Upper lobe of right lung (tissue), 1 donor: ENCODE data around the gene LPP. TPM values are rescaled to one million over a fixed set of nuclear protein-coding genes. Genes with fewer than 3 reads are reported as not detected.

ENCODE experiments used
- ATAC-seq: fragments of 200-7000 bp; cut with Tn5 transposase; one replicate; pipeline ENCODE4 v1.9.1; 2020; ENCODE audit warnings: mild to moderate bottlenecking, moderate library complexity
- DNase-seq: peaks from one replicate; pipeline ENCODE4 v3.0.0-alpha.2; 2020
- H3K27ac ChIP-seq: fragments of 200-600 bp; one replicate; pipeline ENCODE4 v1.8.0; 2022
- H3K27me3 ChIP-seq: fragments of 200-600 bp; one replicate; pipeline ENCODE4 v1.8.0; 2022; ENCODE audit warnings: mild to moderate bottlenecking
- H3K36me3 ChIP-seq: fragments of 200-600 bp; one replicate; pipeline ENCODE4 v1.8.0; 2022
- H3K4me1 ChIP-seq: fragments of 200-600 bp; one replicate; pipeline ENCODE4 v1.8.0; 2022
- H3K4me3 ChIP-seq: fragments of 200-600 bp; one replicate; pipeline ENCODE4 v1.8.0; 2022; ENCODE audit warnings: mild to moderate bottlenecking
- H3K9me3 ChIP-seq: fragments of 200-600 bp; one replicate; pipeline ENCODE4 v1.8.0; 2022
- intact Hi-C: fragments of 100-400 bp; cut with DNase I; formaldehyde crosslinking; loops from one replicate; pipeline ENCODE4 v1.11.0; 2022
- total RNA-seq: library from RNA; stranded (reverse); fragmentation: NEBNext Ultra II Directional; extraction: Animal tissue kit (Norgen Biotek cat#: 25700); gene quantifications from one replicate; pipeline ENCODE4 v1.2.1, GENCODE V29; 2021
- TF ChIP-seq, protein P1 (sequence below): fragments of 200-600 bp; IDR thresholded peaks from one replicate; pipeline ENCODE4 v1.8.0; 2022; ENCODE audit warnings: antibody characterized with exemption
- donor health status: DM: no; HTN: yes; CAD: no; lungs with severe emphysema.

LPP gene
- total RNA-seq, 1 donor from 2014 or later: 191 TPM

DNA sequence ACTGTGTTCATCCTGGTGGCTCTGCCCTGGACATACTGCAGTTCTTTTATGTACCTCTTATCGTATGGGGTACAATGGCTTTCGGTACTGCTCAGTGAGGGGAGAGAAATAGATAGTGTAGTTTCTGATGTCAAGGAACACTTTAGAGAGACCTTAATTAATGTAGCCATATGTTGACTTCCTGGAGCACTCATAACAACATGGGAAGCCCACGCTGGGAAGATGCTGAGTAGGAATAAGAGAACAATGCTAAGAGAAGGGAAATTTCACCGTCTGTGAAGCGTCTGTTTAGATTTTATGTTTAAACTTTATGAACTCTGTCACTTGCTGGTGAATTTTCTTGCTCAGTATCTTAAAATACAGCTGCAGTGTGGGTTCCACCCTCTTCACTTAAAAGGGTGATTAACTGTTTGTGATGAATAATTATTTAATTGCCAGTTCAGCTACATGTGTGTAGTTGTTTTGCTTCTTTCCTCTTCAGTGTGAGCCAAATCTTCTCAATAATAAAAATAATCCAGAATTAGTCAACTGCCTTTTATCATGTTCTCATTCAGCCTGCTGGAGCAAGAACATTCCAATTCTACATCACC, 644.7 kb downstream of the LPP start:
- no peak for DNase-seq
- intact Hi-C loops: no loop called here
- no peaks in the 10 kb centered on the region for H3K36me3 ChIP-seq
- no peak for ATAC-seq
- peak overlapping the region; percentile 31 for H3K27ac ChIP-seq
- no peaks in the 10 kb centered on the region for H3K9me3 ChIP-seq
- no peak overlapping the region for H3K4me3 ChIP-seq
- H3K27me3 ChIP-seq: no peaks in the 10 kb centered on the region
- peaks cover 13% of the 10 kb centered on the region for H3K4me1 ChIP-seq
- TF ChIP-seq, protein P1, sequence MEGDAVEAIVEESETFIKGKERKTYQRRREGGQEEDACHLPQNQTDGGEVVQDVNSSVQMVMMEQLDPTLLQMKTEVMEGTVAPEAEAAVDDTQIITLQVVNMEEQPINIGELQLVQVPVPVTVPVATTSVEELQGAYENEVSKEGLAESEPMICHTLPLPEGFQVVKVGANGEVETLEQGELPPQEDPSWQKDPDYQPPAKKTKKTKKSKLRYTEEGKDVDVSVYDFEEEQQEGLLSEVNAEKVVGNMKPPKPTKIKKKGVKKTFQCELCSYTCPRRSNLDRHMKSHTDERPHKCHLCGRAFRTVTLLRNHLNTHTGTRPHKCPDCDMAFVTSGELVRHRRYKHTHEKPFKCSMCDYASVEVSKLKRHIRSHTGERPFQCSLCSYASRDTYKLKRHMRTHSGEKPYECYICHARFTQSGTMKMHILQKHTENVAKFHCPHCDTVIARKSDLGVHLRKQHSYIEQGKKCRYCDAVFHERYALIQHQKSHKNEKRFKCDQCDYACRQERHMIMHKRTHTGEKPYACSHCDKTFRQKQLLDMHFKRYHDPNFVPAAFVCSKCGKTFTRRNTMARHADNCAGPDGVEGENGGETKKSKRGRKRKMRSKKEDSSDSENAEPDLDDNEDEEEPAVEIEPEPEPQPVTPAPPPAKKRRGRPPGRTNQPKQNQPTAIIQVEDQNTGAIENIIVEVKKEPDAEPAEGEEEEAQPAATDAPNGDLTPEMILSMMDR: no peak

DNA sequence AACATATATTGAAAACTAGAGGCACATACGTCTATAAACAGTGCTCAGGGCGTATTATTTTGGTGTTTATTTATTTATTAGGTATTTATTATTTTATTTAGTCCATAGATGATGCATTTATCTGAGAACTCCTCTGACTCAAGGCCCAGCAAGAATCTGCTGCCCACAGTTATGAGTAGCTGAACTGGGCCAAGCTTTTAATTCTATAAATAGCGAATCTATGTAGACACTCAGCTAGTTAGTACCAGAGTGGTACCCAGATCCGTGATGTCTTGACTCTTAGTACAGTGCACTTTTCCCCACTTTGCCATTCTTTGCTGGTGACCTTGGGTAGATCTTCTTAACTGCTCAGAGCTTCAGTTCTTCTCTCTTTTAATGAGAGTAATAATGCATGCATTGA, 647.4 kb downstream of the LPP start:
- H3K4me1 ChIP-seq: peaks cover 13% of the 10 kb centered on the region
- no peak for DNase-seq
- intact Hi-C loops: no loop called here
- ATAC-seq: no peak
- peaks cover under 1% of the 10 kb centered on the region for H3K9me3 ChIP-seq
- H3K27me3 ChIP-seq: no peaks in the 10 kb centered on the region
- TF ChIP-seq, protein P1: no peak
- H3K27ac ChIP-seq: no peak overlapping the region
- H3K4me3 ChIP-seq: no peak overlapping the region
- no peaks in the 10 kb centered on the region for H3K36me3 ChIP-seq

DNA sequence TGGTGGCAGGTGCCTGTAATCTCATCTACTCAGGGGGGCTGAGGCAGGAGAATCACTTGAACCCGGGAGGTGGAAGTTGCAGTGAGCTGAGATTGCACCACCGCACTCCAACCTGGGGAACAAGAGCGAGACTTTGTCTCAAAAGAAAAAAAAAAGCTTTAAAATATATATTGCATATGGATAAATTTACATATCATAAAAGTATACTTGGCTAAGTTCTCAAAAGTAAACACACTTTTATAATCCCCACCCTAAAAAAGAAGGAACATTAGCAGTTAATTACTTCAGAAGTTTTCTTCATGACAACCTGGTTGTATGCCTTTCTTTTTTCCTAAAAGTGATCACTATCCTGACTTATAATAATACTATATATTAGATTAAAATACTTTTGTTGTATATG, 648.7 kb downstream of the LPP start:
- Histone ChIP-seq H3K9me3 (peaks cover 13% of the 10 kb centered on the region), H3K27me3 (no peaks in the 10 kb centered on the region), H3K4me3 (no peak overlapping the region), H3K36me3 (no peaks in the 10 kb centered on the region), H3K27ac (no peak overlapping the region), H3K4me1 (peaks cover 9% of the 10 kb centered on the region)
- intact Hi-C loops: no loop called here
- ATAC-seq (no peak), DNase-seq (no peak)
- TF ChIP-seq, protein P1: no peak

DNA sequence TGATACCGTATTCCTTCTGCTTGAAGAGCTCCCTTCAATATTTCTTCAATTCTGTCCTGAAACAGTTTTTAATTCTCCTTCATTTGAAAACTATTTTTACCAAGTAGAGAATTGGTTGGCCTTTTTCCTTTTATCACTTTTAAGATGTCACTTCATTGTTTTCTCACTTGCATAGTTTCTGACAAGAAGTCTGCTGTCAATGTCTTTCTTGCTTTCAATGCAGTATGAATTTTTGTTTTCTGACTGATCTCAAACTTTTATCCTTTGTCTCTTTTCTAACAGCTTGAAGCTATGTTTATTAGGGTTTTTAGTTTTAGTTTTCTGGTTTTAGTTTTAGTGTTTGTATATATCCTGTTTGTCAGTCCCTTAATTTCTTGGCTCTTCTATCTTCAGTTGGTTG, 653.0 kb downstream of the LPP start:
- Histone ChIP-seq H3K9me3 (peaks cover 21% of the 10 kb centered on the region), H3K4me3 (no peak overlapping the region), H3K4me1 (no peaks in the 10 kb centered on the region), H3K27me3 (no peaks in the 10 kb centered on the region), H3K27ac (no peak overlapping the region), H3K36me3 (no peaks in the 10 kb centered on the region)
- TF ChIP-seq, protein P1: no peak
- intact Hi-C loops: no loop called here
- DNase-seq (no peak), ATAC-seq (no peak)

DNA sequence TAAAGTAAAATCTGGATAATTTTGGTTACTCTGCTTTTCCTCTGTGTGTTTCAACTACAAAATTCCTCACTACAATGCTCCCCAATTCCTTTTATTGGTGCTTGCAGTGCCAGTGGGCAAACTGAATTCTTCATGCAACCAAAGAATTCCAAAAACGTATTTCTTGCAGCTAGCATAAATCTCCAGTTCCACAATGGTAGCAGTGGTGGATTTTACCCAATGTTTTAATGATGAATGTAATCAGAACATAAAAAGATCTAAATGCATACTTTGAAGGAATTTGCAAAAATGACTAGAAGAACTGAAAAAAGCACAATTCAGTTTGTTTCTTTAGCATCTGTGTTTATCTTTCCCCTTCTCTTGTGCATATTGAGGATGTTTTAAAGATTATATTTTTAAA, 658.2 kb downstream of the LPP start:
- no peak overlapping the region for H3K27ac ChIP-seq
- H3K9me3 ChIP-seq: peaks cover 13% of the 10 kb centered on the region
- TF ChIP-seq, protein P1: no peak
- no peaks in the 10 kb centered on the region for H3K36me3 ChIP-seq
- no peak for DNase-seq
- ATAC-seq: no peak
- no peaks in the 10 kb centered on the region for H3K27me3 ChIP-seq
- H3K4me1 ChIP-seq: peaks cover 5% of the 10 kb centered on the region
- no peak overlapping the region for H3K4me3 ChIP-seq
- intact Hi-C loops: no loop called here

DNA sequence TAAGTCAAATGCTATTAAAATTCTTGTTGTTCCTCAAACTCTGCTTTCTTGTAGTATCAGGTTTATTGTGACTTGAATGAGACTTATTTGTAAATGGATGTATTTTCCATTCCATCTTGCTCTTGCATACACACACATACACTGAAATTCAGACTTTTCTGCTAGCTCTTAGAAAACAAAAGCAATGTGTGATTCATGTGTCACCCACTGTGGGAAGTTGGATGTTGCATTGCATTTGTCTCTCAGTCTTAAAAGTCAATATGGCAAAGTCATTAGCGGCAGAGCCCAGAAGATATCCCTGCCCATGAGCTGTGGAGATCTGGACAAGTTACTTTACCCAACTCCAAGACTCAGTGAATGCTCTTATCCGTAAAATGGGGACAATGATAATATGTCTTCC, 660.6 kb downstream of the LPP start:
- H3K9me3 ChIP-seq: no peaks in the 10 kb centered on the region
- H3K4me1 ChIP-seq: peaks cover 13% of the 10 kb centered on the region
- intact Hi-C loops: no loop called here
- no peak overlapping the region for H3K27ac ChIP-seq
- ATAC-seq (no peak), DNase-seq (no peak)
- H3K4me3 ChIP-seq: no peak overlapping the region
- H3K36me3 ChIP-seq: no peaks in the 10 kb centered on the region
- H3K27me3 ChIP-seq: no peaks in the 10 kb centered on the region
- TF ChIP-seq, protein P1: no peak
